GM12872 (cell line): ENCODE results near the gene RIT2.

ENCODE experiments used
- TF ChIP-seq, protein P1 (sequence below): IDR thresholded peaks from 3 replicates; pipeline ENCODE4 v1.5.1; 2011; ENCODE audit warnings: low read depth, mild to moderate bottlenecking, low read length, moderate library complexity; ENCODE audit not compliant: insufficient read depth

The RIT2 gene

DNA sequence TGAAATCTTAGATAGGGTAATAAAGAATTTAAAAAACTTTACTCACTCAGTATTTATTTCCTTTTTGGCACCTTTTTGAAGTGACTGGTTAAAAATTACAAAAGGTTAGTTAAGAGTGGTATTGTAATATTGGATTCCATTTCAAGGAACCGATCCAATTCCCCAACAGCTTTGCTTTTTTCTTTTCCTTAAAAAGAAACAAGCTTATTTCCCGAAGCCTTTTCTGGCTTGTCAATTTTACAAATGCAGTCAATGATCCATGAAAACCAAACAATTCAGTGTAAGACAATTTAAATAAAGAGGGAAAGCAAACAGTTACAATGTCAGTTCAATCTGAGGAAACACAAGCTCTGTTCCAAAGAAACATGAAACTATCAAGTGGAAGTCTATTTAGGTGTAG lies 200.2 kb downstream of the RIT2 start:
- TF ChIP-seq, protein P1, sequence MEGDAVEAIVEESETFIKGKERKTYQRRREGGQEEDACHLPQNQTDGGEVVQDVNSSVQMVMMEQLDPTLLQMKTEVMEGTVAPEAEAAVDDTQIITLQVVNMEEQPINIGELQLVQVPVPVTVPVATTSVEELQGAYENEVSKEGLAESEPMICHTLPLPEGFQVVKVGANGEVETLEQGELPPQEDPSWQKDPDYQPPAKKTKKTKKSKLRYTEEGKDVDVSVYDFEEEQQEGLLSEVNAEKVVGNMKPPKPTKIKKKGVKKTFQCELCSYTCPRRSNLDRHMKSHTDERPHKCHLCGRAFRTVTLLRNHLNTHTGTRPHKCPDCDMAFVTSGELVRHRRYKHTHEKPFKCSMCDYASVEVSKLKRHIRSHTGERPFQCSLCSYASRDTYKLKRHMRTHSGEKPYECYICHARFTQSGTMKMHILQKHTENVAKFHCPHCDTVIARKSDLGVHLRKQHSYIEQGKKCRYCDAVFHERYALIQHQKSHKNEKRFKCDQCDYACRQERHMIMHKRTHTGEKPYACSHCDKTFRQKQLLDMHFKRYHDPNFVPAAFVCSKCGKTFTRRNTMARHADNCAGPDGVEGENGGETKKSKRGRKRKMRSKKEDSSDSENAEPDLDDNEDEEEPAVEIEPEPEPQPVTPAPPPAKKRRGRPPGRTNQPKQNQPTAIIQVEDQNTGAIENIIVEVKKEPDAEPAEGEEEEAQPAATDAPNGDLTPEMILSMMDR, result no peak

DNA sequence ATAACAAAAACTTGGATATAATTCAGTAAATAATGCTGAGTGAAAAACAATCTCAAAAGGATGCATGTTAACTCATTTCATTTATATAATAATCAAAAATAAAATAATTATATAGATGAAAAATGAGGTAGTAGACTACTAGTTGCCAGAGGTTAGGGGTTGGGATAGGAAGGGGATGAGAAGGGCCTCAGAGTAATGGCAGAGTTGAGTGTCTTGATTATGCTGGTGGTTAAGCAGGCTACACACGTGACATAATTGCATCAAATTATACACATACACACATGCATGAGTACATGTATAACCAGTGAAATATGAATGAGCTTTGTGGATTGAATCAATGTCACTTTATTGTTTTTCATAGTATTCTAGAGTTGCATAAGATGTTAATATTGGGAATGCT lies 201.0 kb downstream of the RIT2 start:
- TF ChIP-seq, protein P1, result no peak

DNA sequence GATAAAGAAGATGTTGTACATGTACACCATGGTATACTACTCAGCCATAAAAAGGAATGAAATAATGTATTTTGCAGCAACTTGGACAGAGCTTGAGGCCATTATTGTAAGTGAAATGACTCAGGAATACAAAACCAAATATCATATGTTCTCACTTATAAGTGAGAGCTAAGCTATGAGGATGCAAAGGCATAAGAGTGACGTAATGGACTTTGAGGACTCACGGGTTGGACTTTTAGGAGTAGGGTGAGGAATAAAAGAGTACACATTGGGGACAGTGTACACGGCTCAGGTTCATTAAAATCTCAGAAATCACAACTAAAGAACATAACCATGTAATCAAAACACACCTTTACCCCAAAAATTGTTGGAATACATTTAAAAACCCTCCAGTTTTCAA lies 206.4 kb downstream of the RIT2 start:
- TF ChIP-seq, protein P1, result no peak

DNA sequence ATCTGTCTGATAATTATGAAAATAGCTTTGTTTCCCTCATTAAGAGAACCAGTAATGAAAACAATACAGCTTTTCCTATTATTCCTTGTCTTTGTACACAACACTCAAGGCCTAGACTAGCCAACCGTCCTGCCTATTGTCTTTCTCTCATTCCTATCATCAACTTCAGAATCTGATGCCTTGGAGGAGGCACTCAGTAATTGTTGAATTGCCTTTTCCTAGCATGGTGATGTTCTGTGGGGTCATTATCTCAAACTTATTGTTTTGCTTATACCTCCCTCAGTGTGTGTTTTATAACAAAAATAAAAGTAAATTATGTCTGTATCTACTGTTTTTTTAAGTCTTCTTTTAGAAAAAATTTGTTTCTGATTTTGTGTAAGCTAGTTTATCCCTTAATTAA lies 208.7 kb downstream of the RIT2 start:
- TF ChIP-seq, protein P1, result no peak

DNA sequence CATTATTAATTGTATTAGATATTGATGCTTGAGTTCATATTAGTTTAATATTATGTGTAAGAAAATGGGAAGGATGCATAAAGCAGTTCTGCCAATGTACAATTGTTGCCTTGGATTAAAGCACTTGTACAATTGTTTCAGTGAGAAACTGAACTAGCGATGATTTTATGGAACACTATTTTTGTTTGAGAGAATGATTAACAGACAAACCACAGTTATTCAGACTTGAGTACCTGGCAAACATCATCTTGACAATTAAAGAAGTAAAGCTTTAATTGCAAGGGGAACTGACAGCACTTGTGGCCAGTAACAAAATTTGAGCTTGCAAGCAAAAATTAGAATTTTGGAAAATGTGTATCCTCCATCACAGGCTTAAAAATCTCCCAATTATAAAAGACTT lies 214.3 kb downstream of the RIT2 start:
- TF ChIP-seq, protein P1, result no peak

DNA sequence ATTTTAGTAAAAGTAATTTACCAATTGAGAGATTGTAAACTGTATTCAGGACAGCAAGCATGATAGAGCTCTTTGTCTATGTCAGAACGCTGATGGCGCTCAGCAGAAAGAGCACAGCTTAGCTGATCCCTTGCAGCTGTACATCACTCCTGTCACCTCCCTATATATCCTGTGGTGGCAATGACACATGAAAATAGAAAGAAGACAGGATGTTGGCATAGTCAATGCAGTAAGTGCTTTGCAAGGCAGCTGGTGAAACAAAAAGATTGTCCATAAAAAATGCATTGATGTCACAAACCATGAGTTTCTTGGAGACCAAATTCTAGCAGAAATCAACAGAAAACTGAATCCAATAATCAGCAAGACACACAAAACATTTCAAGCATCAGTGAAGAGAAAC lies 221.5 kb downstream of the RIT2 start:
- TF ChIP-seq, protein P1, result no peak

DNA sequence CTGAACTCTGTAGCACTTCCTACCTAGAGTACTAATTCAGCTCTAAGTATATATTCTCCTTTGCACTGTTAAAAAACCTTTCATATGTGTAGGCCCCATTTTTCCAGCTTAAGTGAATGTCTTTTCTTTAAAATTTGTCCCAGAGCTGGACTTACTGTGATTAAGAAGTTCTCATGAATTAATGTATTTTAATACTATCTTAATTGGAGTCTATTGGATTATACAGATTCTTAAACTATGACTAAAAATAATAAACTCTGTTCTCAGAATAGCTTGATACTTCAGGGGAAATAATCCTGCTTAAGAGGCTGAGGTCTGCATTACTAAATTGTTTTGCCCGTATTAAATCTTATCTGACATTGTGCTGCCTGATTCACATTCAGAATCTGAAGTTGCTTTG lies 223.3 kb downstream of the RIT2 start:
- TF ChIP-seq, protein P1, result no peak

DNA sequence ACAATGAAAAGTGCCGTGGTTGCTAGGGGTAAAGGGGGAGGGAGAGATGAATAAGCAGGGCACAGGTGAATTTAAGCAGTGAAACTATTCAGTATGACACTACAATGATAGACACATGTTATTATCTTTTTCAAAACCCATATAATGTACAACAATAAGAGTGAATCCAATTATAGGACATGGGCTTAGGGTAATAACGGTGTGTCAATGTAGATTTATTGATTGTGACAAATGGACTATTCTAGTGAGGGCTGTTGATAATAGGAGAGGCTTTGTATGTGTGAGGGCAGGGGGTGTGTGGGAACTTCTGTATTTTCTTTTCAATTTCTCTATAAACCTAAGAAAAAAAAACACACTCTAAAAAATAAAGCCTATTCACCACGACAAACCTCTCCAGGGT lies 223.8 kb downstream of the RIT2 start:
- TF ChIP-seq, protein P1, result no peak
